HG02981 (cell line): ENCODE results near the gene IMPACT.

Source experiments
- ATAC-seq: cut with Tn5 transposase; IDR thresholded peaks from one replicate; pipeline ENCODE4 v1.9.1; 2021; ENCODE audit warnings: mild to moderate bottlenecking, moderate library complexity; ENCODE audit not compliant: unreplicated experiment

IMPACT gene

GRCh38 chr18:24474406-24474805 lies 47.9 kb downstream of the IMPACT start:
- ATAC-seq, result no peak

- no peak for ATAC-seq
Observed at GRCh38 chr18:24475926-24476589, 49.6 kb downstream of the IMPACT start.

- ATAC-seq, result no peak
Observed at GRCh38 chr18:24479371-24479770, 52.9 kb downstream of the IMPACT start.

GRCh38 chr18:24482821-24483220 lies 56.4 kb downstream of the IMPACT start:
- no peak for ATAC-seq

GRCh38 chr18:24485681-24486080 lies 59.2 kb downstream of the IMPACT start:
- no peak for ATAC-seq

GRCh38 chr18:24486684-24487083 lies 60.2 kb downstream of the IMPACT start:
- no peak for ATAC-seq

GRCh38 chr18:24488824-24489493 lies 62.5 kb downstream of the IMPACT start:
- no peak for ATAC-seq

GRCh38 chr18:24490539-24490938 lies 64.1 kb downstream of the IMPACT start:
- ATAC-seq, result no peak

GRCh38 chr18:24491927-24492834 lies 65.7 kb downstream of the IMPACT start:
- ATAC-seq, result peak; percentile 77

- no peak for ATAC-seq
Observed at GRCh38 chr18:24494586-24494985, 68.1 kb downstream of the IMPACT start.

GRCh38 chr18:24497031-24497754 lies 70.7 kb downstream of the IMPACT start:
- ATAC-seq, result no peak

- ATAC-seq, result no peak
Observed at GRCh38 chr18:24499814-24500213, 73.3 kb downstream of the IMPACT start.

- no peak for ATAC-seq
Observed at GRCh38 chr18:24500217-24500616, 73.7 kb downstream of the IMPACT start.

- ATAC-seq, result no peak
Observed at GRCh38 chr18:24500766-24501165, 74.3 kb downstream of the IMPACT start.

GRCh38 chr18:24502667-24503523 lies 76.4 kb downstream of the IMPACT start:
- ATAC-seq, result no peak
